ENCODE results near the gene TTC9. TPM values are rescaled to one million over a fixed set of nuclear protein-coding genes. Genes with fewer than 3 reads are reported as not detected.

TTC9 gene
- total RNA-seq, 3 donors from 2014 or later, result 0.48 to 7.5 (median 3.9) TPM

GRCh38 chr14:70649803-70650202 is 8.1 kb downstream of the TTC9 start:
- intact Hi-C loops (cut with DNase I; ENCODE audit: low total_unique reads), result loop anchor here (10.0 kb wide), 1 partner anchor 1995 kb away; no protein-coding TSS in a partner anchor
- TF ChIP-seq POLR2AphosphoS5 (IDR thresholded peaks at IDR 0.05) (no peak), POLR2A (IDR thresholded peaks at IDR 0.05) (no peak), CTCF (IDR thresholded peaks at IDR 0.05) (no peak)
- H3K36me3 ChIP-seq, result no peaks in the 10 kb centered on the region

GRCh38 chr14:70651522-70651921 is 9.8 kb downstream of the TTC9 start:
- TF ChIP-seq POLR2AphosphoS5 (IDR thresholded peaks at IDR 0.05) (no peak), CTCF (IDR thresholded peaks at IDR 0.05) (no peak), POLR2A (IDR thresholded peaks at IDR 0.05) (no peak)
- Histone ChIP-seq H3K27me3 (no peaks in the 10 kb centered on the region), H3K27ac (no peak overlapping the region), H3K36me3 (no peaks in the 10 kb centered on the region), H3K4me3 (no peak overlapping the region), H3K9me3 (no peaks in the 10 kb centered on the region), H3K4me1 (no peaks in the 10 kb centered on the region)
- DNase-seq (ENCODE audit: low spot score in 2 of 2), result no peak
- intact Hi-C loops (cut with DNase I; ENCODE audit: low total_unique reads), result loop anchor here (10.0 kb wide), 1 partner anchor 1993 kb away; no protein-coding TSS in a partner anchor

More at GRCh38 chr14:70649803-70650202, 8.1 kb downstream of the TTC9 start:
- H3K27me3 ChIP-seq, result no peaks in the 10 kb centered on the region
- H3K4me3 ChIP-seq, result no peak overlapping the region
- H3K27ac ChIP-seq, result no peak overlapping the region
- no peaks in the 10 kb centered on the region for H3K9me3 ChIP-seq
- DNase-seq (ENCODE audit: low spot score in 2 of 2), result no peak
- H3K4me1 ChIP-seq, result no peaks in the 10 kb centered on the region

- no peaks in the 10 kb centered on the region for H3K36me3 ChIP-seq
- no peak overlapping the region for H3K4me3 ChIP-seq
- H3K9me3 ChIP-seq, result no peaks in the 10 kb centered on the region
- DNase-seq (ENCODE audit: low spot score in 2 of 2), result no peak
- no peak overlapping the region for H3K27ac ChIP-seq
- intact Hi-C loops (cut with DNase I; ENCODE audit: low total_unique reads), result loop anchor here (10.0 kb wide), 1 partner anchor 1992 kb away; no protein-coding TSS in a partner anchor
- no peaks in the 10 kb centered on the region for H3K4me1 ChIP-seq
- TF ChIP-seq POLR2AphosphoS5 (IDR thresholded peaks at IDR 0.05) (no peak), POLR2A (IDR thresholded peaks at IDR 0.05) (no peak), CTCF (IDR thresholded peaks at IDR 0.05) (no peak)
- H3K27me3 ChIP-seq, result no peaks in the 10 kb centered on the region
Observed at GRCh38 chr14:70652871-70653270, 11.2 kb downstream of the TTC9 start.

GRCh38 chr14:70653662-70654061 is 11.9 kb downstream of the TTC9 start:
- Histone ChIP-seq H3K27me3 (no peaks in the 10 kb centered on the region), H3K27ac (no peak overlapping the region), H3K36me3 (no peaks in the 10 kb centered on the region), H3K4me3 (no peak overlapping the region), H3K9me3 (no peaks in the 10 kb centered on the region), H3K4me1 (no peaks in the 10 kb centered on the region)
- intact Hi-C loops (cut with DNase I; ENCODE audit: low total_unique reads), result loop anchor here (10.0 kb wide), 1 partner anchor 1991 kb away; no protein-coding TSS in a partner anchor
- TF ChIP-seq POLR2A (IDR thresholded peaks at IDR 0.05) (no peak), CTCF (IDR thresholded peaks at IDR 0.05) (no peak), POLR2AphosphoS5 (IDR thresholded peaks at IDR 0.05) (no peak)
- DNase-seq (ENCODE audit: low spot score in 2 of 2), result no peak

GRCh38 chr14:70654632-70655031 is 12.9 kb downstream of the TTC9 start:
- no peak overlapping the region for H3K27ac ChIP-seq

More at GRCh38 chr14:70654632-70655031, 12.9 kb downstream of the TTC9 start:
- Histone ChIP-seq H3K4me3 (no peak overlapping the region), H3K4me1 (no peaks in the 10 kb centered on the region), H3K36me3 (no peaks in the 10 kb centered on the region), H3K9me3 (no peaks in the 10 kb centered on the region), H3K27me3 (no peaks in the 10 kb centered on the region)
- no peak for DNase-seq (ENCODE audit: low spot score in 2 of 2)
- no peak for TF ChIP-seq POLR2AphosphoS5 (IDR thresholded peaks at IDR 0.05)
- no peak for TF ChIP-seq POLR2A (IDR thresholded peaks at IDR 0.05)
- no peak for TF ChIP-seq CTCF (IDR thresholded peaks at IDR 0.05)
- intact Hi-C loops (cut with DNase I; ENCODE audit: low total_unique reads), result loop anchor here (10.0 kb wide), 1 partner anchor 1990 kb away; no protein-coding TSS in a partner anchor

Measured in breast epithelium (tissue), 4 donors.